NK-92 (cell line): ENCODE results near the gene MOGAT2.
"Not testable (repeated sequence)": the region's sequence is repeated elsewhere in the genome, so short reads cannot be mapped to it uniquely, and the experiment has no call there.

Source experiments
- DNase-seq: peaks from one replicate; lab custom pipeline; 2025; ENCODE audit not compliant: unreplicated experiment; lab: John Stamatoyannopoulos, UW

MOGAT2 gene

DNA sequence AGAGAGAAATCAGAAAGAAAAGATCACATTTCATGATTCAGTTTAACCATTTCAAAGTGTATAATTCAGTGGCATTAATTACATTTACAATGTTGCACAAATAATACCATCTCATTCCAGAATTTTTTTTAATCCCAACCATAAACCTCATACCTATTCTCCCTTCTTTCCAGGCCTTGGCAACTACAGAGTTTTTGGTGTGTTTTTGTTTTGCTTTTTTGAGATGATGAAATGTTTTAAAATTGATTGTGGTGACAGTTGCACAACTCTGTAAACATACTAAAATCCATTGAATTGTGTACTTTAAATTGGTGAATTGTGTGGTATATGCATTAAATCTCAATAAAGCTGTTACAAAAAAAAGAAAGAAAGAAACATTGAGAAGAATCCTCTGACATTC, 37.3 kb downstream of the MOGAT2 start:
- not testable (repeated sequence) for DNase-seq

DNA sequence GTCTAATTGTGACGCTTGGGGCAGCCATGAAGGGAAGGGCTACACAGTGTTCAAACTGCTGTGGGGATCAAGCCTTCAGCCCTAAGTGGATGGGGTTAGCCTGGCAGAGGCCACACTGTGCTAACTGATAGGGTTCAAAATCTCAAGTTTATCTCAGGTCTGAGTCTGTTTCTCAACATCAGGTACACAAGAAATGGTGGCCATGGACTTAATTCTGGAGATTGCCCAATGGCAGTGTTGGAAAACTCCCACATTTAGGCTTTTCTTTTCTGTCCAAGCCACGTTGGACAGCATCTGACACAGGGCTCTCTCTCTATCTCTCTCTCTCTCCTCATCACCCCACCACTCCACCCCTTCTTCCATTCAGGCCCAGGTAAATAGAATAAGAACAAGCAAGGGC, 40.0 kb downstream of the MOGAT2 start:
- DNase-seq, result no peak

DNA sequence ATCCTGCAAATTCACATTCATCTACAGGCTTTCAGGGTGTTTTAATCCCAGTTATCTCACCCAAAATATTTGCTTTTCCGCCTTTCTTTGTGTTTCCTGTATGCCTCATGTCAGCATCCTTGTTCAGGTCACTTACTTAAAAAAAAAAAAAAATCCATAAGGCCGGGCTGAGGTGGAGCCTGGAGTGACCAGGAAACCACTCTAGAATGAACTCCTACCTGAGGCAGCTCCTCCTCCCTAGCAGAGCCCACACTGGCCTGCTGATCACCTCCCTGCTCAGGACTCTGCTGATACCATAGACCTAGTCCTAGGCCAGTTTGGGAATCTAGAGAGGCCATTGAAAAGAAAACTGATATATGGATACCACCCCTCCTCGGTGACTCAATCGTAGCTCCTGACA, 42.2 kb downstream of the MOGAT2 start:
- DNase-seq, result no peak

DNA sequence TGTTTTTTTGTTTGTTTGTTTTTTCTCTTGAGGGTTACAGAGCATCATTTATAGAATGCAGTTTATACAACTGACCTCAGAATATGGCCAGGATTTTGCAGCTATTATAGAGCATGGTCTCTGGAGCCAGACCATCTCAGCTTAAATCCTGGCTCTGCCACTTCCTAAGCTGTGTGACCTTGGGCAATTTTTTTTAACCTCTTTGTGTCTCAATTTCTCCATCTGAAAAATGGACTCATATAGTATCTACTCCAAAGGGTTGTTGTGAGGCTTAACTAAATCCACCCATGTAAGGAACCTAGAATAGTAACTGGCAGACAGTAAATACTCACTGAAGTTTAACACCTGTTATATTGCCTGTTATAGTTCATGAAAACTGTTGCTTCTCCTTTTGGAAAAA, 42.6 kb downstream of the MOGAT2 start:
- no peak for DNase-seq

DNA sequence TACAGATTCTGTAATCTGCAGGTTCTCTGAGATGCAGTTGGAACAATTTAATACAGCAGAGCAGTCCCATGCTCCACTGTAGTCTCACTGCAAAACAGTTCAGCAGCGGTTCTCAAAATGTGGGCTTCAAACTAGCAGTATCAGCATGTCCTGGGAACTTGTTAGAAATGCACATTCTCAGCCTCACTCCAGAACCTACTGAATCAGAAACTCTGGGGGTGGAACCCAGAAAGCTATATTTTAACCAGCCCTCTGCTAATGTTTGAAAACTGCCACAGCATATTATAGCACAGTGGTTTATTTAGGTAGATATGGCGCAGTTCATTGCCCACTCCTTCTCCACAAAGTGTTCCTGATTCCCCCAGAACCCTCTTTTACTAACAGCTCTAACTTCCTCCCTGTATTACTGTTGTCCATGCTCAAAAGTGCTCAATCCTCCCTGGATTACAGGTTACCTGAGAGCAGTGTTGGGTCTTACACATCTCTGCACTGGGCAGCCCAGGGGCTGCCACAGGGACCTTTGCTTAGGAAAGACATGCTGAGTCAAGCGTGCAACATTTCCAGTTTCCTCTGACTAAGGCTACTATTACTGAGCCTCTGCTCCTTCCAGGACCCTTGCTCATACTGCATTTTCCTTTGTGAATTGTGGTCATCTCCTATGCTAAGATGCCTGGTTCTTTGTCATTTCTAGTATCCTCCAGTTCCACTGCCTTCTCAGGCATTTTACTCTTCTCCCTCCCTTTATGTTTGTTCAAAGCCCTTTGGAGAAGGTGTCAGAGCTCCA, 43.3 kb downstream of the MOGAT2 start:
- DNase-seq, result no peak

DNA sequence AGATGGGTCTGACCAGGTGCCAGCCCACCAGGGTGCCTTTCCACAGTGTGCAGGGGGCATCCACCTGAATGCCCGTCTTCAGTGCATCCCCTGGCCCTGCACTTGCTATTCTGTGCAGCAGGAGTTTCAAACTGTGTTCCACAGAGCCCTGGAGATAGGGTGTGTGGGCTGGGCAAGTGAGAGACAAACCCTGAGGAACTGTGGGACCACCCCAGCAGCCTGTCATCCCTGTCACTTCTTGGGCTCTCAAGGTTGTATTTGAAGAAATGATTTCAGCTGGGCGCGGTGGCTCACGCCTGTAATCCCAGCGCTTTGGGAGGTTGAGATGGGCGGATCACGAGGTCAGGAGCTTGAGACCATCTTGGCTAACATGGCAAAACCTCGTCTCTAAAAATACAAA, 44.5 kb downstream of the MOGAT2 start:
- no peak for DNase-seq

DNA sequence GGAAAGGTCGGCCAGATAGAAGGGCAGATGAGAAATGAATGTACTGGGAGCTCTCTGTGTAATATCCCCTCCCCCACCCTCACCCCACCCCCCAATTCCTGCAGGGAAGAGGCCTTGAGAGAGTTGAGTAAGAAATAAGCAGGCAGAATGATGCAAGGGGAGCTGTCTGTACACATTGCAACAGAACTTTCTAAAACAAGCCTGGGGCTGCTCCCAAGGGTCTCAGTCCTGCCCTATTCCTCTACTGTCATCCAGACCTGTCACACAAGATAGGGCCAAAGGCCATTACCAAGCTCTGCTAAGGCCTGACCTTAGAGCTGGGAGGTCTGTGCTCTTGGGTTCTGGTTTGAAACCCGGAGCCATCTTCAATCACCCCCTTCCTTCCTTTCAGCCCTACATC, 45.2 kb downstream of the MOGAT2 start:
- no peak for DNase-seq

DNA sequence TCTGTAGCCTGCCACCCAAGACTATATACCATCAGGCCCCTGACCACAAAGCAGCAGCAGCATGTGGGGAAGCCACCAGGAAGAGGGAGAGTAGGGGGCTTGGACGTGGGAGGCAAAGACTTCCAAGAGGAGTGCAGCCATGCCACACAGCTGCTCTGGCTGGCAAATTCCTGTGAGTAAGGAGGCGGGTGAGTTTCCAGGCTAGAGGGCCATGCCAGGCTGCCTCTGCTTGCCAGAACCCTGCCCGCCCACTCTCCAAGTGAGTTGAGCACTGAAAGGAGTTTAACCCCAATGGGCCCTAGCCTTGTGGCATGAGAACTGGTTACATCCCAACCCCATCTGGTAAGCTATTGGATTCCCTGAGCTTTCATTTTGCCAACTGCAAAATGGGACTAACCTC, 46.2 kb downstream of the MOGAT2 start:
- DNase-seq, result no peak

DNA sequence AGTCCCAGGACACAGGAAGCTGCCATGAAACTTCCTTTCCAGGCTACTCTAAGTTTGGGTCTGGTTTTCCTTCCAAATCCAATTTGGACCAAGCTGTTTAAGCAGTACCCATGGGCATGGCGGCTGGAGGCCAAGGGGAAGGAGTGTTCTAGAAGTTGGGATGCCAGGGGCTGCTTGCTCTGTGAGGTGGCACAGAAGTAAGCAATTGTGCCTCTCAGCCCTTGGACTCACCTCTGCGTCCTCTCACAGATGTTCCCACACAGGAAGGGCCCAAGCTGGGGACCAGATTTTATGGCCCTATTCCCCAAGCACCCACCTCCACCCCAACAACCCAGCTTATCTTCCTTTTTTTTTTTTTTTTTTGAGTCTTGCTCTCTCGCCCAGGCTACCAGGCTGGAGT, 47.5 kb downstream of the MOGAT2 start:
- DNase-seq, result no peak

DNA sequence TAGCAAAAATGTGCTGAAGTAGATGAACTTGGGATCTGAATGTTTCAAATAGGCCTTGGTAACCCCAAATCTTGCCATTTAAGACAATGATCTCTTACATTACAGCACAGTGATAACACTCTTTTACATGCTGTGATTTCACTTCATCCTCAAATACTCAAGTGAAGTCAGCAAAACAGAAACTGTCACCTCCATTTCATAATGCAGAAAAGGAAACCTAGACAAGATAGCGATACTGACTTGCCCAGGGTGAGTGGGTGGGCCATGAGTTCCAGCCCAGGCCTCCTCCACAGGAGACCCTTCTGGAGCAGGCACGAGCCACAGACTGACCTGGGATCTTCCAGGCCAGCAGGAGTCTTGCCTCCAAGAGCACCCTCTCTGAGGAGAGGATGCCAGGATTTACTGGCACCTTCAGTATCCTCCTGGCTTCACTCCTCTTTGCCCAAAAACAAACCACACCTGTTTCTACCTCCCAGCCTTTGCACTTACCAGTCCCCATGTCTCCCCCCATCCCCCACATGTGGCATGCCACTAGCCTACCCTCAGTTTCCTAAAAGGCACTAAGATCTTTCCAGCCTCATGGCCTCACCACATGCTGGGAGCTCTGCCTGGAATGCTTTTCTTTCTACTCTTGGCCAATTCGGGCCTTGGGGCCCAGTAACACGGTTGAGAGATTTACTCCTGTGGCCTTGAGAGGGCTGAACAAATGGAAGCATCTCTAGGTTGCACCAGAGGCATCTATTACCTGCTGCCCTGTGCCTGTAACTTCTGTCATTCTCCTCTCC, 49.0 kb downstream of the MOGAT2 start:
- DNase-seq, result no peak

DNA sequence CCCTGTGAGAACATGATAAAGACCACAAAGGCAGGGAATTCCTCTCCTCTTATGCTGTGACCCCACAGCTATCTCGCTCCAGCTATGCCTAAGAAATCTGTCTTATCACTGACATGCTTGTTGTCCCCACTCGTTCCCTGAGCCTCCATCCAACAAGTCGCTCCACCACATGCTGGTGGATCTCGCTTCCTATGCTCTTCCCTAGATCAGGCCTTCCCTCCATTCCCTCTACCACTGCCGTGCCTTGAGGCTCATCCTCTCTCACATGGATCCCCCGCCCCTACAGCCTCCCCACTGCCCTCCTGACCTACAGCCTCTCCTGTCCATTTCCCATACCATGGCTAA, 49.6 kb downstream of the MOGAT2 start:
- DNase-seq, result no peak

DNA sequence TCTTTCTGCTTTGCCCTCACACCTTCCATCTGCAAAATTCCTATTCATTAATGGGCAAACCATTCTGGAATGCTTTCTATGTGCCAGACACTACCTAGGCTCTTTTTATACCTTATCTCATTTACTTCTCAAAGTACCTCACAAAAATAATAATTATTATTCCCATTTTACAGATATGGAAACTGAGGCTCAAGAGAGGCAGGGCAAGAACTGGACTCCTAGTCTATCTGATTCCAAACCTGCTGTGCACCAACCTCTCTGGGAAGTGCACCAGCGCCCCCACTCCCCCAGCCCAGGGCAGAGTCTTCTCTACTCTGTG, 50.1 kb downstream of the MOGAT2 start:
- DNase-seq, result no peak

DNA sequence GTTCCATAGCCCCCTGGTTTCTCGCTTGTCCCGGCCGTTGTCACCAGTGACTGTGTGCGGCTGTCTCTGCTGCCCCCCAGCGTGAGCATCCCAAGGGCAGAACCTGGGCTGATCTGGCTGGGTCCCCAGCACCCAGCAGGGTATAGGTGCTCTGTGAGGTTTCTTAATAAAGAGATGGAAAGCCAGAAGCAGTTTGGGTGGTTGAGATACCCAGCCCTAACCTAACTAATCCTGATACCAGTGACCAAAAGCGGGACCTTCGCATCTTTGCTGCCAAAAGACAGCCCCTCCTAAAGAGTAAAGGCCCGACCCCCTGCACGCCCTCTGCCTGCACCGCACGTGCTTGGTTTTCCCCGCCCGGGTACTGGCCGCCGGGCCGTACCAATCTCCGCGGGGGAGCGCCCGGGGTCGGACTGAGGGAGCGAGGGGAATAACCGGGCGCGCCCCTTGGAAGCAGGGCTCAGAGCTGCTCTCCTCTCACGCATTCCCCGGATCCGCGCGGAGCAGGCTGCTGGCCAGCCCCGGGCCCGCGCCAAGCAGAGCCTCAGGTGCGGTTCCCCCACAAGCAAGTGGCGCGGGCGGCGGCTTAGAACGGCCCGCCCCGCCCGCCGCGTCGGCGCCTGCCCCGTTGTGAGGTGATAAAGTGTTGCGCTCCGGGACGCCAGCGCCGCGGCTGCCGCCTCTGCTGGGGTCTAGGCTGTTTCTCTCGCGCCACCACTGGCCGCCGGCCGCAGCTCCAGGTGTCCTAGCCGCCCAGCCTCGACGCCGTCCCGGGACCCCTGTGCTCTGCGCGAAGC, 50.7 kb downstream of the MOGAT2 start, which contains the start of gene DGAT2:
TSS of gene DGAT2 (plus strand) at position 667 of the 797 bp plus-strand sequence. CDS start 214 bp downstream, outside the sequence.
- DNase-seq, result no peak

DNA sequence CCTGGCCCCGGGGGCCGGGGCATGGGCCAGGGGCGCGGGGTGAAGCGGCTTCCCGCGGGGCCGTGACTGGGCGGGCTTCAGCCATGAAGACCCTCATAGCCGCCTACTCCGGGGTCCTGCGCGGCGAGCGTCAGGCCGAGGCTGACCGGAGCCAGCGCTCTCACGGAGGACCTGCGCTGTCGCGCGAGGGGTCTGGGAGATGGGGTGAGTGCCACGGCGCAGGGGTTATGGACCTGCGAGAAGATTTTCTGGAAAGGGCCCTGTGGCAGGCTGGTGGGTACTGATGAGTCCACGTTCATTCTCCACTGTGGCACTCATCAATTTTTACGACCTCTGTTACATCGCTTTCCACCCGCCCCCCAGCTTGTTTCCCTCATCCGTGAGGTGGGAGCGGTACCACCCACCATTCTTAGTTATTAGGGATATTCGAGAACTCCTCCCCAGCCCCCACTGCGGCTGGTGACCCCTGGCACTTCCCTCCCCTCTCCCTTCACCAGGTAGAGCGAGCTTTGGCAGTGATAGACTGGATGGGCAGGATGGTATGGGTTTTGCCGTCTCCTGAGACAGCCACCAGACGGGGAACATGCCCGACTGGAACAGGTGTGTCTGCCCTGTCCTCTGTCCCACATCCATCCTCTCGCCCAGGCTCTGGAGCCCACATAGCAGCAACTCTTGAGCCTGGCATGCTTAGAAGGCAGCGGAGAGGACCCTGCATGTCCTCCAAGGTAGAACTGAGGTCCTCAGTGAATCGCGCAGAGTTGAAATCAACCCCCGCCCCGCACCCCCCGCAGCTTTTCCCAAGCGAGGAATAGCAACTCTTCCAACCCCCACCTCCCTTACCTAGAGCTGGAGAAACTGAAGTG, 51.5 kb downstream of the MOGAT2 start:
- no peak for DNase-seq

DNA sequence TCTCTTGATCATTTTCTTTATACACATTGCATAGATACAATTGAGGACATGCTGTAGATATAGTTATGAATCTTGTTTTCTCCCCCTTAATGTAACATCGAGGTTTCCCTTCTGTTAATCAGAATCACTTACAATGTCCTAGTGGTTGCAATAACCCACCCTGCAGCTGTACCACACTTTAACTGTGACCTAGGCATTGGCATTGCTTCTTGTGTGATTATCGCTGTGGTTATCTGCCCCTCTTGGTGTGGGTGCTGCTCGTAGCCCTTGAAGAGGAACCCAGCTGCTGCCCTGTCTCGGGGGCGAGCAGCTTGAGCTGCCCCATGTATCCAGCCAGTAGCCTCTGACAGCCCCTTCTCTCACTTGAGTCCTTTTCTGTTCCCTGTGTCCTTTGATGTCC, 52.5 kb downstream of the MOGAT2 start:
- no peak for DNase-seq

DNA sequence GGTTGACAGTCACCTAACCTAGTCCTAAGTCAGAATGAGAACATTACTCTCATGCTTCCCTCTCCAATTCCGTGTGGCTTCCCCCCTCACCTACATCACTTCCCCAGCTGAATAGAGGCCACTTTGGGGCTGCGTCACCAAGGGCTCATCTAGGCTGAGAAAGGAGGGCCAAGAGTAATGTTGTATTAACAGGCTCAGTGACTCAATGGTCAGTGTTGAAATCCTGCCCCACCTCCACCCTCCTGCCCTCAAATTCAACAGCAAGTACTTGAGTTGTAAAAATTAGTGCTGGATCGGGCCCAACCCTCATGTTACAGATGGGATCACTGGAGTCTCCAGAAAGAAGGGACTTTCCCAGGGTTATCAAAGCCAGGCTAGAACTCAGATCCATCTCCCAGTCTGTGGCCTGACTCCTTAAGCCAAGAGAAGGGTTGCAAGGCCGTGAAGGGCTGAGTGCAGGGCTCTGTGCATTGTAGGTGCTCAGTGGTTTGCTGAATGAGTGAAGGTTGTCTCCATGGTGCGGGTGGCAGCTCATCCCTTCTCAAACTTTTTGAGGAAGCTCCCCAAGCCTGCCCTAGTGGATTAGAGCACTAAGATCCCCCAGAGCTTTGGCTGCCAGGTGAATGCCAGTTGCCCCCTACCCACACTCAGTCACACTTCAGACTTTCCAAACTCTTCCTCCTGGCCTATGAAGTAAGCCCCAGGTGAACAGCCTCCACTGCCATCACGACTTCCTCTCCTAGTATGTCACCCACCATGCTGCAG, 54.2 kb downstream of the MOGAT2 start:
- no peak for DNase-seq

DNA sequence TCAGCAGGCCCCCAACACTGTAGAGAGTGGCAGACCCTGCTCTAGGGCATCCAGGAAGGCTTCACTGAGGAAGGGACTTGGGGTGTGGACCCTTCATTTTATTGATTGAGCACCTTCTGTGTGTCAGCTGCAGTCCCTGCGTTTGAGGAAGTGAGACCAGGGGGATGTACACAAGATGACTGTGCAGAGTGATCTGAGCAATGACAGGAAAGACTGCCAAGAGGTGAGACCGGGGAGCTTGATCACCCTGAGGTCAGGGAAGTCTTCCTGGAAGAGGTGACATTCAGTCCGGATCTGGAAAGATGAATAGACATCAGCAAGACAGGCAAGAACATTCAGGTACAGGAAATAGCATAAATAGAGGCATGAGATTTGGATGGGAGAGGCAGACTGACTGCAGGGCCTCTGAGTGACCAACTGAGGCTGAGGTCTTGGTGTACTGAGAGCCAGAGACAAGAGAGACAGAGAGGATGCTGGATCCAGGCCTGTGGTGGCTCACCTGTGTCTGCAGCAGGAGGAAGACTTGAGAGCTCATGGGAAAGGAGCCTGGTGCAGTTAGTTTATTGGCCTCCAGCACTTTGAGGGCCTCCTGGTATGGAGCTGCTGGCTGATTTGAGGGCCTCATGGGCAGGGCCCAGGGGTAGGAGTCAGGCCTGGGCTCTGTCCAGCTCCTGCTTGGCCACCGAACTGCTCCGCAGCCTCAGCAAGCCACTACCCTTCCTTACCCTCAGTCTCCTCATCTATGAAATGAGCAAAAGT, 56.1 kb downstream of the MOGAT2 start:
- DNase-seq, result no peak

DNA sequence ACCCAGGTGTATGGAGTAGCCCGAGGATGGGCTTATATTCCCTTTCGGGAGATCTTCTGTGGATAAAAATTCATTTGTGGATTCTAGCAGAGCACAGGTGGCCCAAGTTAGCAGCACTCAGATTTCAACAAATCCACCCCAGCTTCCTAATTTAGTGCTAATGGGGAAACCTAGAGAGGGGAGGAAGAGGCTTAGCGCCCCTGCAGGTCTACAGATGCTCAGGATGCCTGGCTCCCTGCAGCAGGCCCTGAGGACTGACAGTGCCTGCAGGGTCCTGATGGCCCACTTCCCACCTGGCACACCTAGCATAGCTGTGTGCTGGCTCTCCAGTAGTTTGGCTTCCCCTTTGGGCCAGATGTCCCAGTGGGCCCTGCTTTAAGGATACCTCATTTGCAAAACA, 57.4 kb downstream of the MOGAT2 start:
- no peak for DNase-seq

DNA sequence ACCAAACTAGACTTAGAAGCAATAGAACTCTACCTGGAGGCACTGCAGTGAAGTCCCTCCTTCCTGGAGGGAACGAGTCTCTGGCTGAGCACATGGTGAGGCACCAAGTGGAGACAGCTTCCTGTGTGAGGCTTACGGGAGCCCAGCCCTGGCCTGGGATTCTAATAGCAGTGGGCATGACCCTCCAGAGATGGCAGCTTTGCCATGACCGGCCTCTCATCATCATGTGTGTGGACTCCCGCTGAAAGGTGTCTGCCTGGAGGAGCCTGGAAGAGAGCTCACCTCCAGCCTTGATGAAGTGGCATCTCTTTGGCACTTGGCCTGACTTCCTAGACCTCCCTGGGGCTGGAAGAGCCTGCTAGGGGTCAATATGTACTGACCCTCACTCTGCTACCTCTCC, 58.9 kb downstream of the MOGAT2 start:
- no peak for DNase-seq
